Neural cell (in vitro differentiated cells): Measurements from ENCODE around the gene PLK4.

Experiments
- EP300 ChIP-seq: fragments of 450-650 bp; conservative IDR thresholded peaks from 2 replicates; pipeline ENCODE4 v1.6.1; 2014; ENCODE audit warnings: antibody characterized with exemption, mild to moderate bottlenecking, moderate library complexity; ENCODE audit not compliant: poor library complexity, severe bottlenecking
- MXI1 ChIP-seq: fragments of 450-650 bp; conservative IDR thresholded peaks from 2 replicates; pipeline ENCODE4 v1.6.1; 2014; ENCODE audit warnings: antibody characterized with exemption, mild to moderate bottlenecking; ENCODE audit not compliant: poor library complexity, severe bottlenecking
- POLR2AphosphoS5 ChIP-seq: IDR thresholded peaks from 2 replicates; pipeline ENCODE4 v1.6.1; 2012
- RAD21 ChIP-seq: fragments of 450-650 bp; conservative IDR thresholded peaks from 2 replicates; pipeline ENCODE4 v1.6.1; 2014; ENCODE audit warnings: antibody characterized with exemption, mild to moderate bottlenecking, moderate library complexity
- TF ChIP-seq, protein P1 (sequence below): fragments of 450-650 bp; IDR thresholded peaks from 2 replicates; pipeline ENCODE4 v1.5.1; 2014; ENCODE audit warnings: antibody characterized with exemption, mild to moderate bottlenecking, moderate library complexity; ENCODE audit not compliant: poor library complexity, severe bottlenecking
- TF ChIP-seq, protein P2 (sequence below): IDR thresholded peaks from 2 replicates; pipeline ENCODE4 v1.6.1; 2012; ENCODE audit warnings: borderline replicate concordance

DNA sequence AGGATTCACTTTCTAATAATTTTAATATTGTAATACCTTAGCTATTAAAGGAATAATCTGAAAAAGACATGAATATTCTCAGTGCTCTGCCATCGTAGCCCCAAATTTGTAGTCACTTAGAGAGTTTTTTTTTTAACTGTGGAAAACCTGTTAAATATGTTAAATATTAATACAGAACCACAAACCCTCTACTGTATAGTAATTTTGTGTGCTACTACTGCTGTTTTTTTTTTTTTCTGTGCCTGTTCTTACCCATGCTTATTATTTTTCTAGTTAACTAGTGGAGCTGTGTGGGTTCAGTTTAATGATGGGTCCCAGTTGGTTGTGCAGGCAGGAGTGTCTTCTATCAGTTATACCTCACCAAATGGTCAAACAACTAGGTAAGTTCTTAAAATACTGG is 15.8 kb downstream of the PLK4 start:
- TF ChIP-seq, protein P1, sequence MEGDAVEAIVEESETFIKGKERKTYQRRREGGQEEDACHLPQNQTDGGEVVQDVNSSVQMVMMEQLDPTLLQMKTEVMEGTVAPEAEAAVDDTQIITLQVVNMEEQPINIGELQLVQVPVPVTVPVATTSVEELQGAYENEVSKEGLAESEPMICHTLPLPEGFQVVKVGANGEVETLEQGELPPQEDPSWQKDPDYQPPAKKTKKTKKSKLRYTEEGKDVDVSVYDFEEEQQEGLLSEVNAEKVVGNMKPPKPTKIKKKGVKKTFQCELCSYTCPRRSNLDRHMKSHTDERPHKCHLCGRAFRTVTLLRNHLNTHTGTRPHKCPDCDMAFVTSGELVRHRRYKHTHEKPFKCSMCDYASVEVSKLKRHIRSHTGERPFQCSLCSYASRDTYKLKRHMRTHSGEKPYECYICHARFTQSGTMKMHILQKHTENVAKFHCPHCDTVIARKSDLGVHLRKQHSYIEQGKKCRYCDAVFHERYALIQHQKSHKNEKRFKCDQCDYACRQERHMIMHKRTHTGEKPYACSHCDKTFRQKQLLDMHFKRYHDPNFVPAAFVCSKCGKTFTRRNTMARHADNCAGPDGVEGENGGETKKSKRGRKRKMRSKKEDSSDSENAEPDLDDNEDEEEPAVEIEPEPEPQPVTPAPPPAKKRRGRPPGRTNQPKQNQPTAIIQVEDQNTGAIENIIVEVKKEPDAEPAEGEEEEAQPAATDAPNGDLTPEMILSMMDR = no peak
- TF ChIP-seq POLR2AphosphoS5 (no peak), EP300 (no peak), MXI1 (no peak), RAD21 (no peak)
- TF ChIP-seq, protein P2, sequence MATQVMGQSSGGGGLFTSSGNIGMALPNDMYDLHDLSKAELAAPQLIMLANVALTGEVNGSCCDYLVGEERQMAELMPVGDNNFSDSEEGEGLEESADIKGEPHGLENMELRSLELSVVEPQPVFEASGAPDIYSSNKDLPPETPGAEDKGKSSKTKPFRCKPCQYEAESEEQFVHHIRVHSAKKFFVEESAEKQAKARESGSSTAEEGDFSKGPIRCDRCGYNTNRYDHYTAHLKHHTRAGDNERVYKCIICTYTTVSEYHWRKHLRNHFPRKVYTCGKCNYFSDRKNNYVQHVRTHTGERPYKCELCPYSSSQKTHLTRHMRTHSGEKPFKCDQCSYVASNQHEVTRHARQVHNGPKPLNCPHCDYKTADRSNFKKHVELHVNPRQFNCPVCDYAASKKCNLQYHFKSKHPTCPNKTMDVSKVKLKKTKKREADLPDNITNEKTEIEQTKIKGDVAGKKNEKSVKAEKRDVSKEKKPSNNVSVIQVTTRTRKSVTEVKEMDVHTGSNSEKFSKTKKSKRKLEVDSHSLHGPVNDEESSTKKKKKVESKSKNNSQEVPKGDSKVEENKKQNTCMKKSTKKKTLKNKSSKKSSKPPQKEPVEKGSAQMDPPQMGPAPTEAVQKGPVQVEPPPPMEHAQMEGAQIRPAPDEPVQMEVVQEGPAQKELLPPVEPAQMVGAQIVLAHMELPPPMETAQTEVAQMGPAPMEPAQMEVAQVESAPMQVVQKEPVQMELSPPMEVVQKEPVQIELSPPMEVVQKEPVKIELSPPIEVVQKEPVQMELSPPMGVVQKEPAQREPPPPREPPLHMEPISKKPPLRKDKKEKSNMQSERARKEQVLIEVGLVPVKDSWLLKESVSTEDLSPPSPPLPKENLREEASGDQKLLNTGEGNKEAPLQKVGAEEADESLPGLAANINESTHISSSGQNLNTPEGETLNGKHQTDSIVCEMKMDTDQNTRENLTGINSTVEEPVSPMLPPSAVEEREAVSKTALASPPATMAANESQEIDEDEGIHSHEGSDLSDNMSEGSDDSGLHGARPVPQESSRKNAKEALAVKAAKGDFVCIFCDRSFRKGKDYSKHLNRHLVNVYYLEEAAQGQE = no peak
